ENCODE results near the gene NLRC5.
"Not testable (repeated sequence)": the region's sequence is repeated elsewhere in the genome, so short reads cannot be mapped to it uniquely, and the experiment has no call there.

GRCh38 chr16:56986908-56987307 lies 2.4 kb upstream of the NLRC5 start:
- not testable (repeated sequence) for TF ChIP-seq POLR2A, TAF1 (IDR thresholded peaks at IDR 0.05; ENCODE audit: low read depth, low read length)
